OCI-LY1 (cell line): ENCODE data around the gene SLC9A9.

Experiments
- H2AFZ ChIP-seq: fragments of 200-600 bp; sonication (generic), shearing (Covaris generic); 2 replicates; pipeline ENCODE4 v1.6.0; 2014; ENCODE audit warnings: antibody characterized with exemption, mild to moderate bottlenecking, low read length
- H3F3A ChIP-seq: fragments of 200-600 bp; sonication (generic), shearing (Covaris generic); 2 replicates; pipeline ENCODE4 v1.6.0; 2014; ENCODE audit warnings: mild to moderate bottlenecking, antibody characterized with exemption, low read length, moderate library complexity; ENCODE audit not compliant: insufficient read depth
- H3K27ac ChIP-seq: fragments of 200-600 bp; sonication (generic); 2 replicates; pipeline ENCODE4 v1.5.1; 2014; ENCODE audit warnings: low read length, mixed run types, mild to moderate bottlenecking, low read depth; ENCODE audit not compliant: poor library complexity, severe bottlenecking
- H3K27me3 ChIP-seq: fragments of 200-600 bp; sonication (generic); 2 replicates; pipeline ENCODE4 v1.6.0; 2014; ENCODE audit warnings: antibody characterized with exemption, mild to moderate bottlenecking, low read length, moderate library complexity; ENCODE audit not compliant: insufficient read depth
- H3K36me3 ChIP-seq: fragments of 200-600 bp; sonication (generic); 2 replicates; pipeline ENCODE4 v1.6.1; 2014; ENCODE audit warnings: mild to moderate bottlenecking, antibody characterized with exemption, low read length, moderate library complexity, mixed read lengths; ENCODE audit not compliant: insufficient read depth
- H3K4me1 ChIP-seq: fragments of 200-600 bp; sonication (generic); 2 replicates; pipeline ENCODE4 v1.5.1; 2014; ENCODE audit warnings: mild to moderate bottlenecking, low read length, moderate library complexity; ENCODE audit not compliant: insufficient read depth, severe bottlenecking
- H3K4me2 ChIP-seq: fragments of 200-600 bp; sonication (generic), shearing (Covaris generic); 2 replicates; pipeline ENCODE4 v1.6.1; 2014; ENCODE audit warnings: low read length
- H3K4me3 ChIP-seq: fragments of 200-600 bp; sonication (generic); 2 replicates; pipeline ENCODE4 v1.5.1; 2014; ENCODE audit warnings: low read length, low read depth, mild to moderate bottlenecking, mixed read lengths; ENCODE audit not compliant: poor library complexity, severe bottlenecking
- H3K79me2 ChIP-seq: fragments of 200-600 bp; shearing (Covaris generic); 2 replicates; pipeline ENCODE4 v1.6.1; 2016; ENCODE audit warnings: mixed run types, low read length, mixed read lengths; ENCODE audit not compliant: insufficient read depth
- H3K9ac ChIP-seq: fragments of 200-600 bp; sonication (generic), shearing (Covaris generic); 2 replicates; pipeline ENCODE4 v1.6.1; 2014; ENCODE audit warnings: mild to moderate bottlenecking, low read length, mixed read lengths
- H3K9me2 ChIP-seq: fragments of 200-600 bp; sonication (generic), shearing (Covaris generic); 2 replicates; pipeline ENCODE4 v1.6.1; 2014; ENCODE audit warnings: low read depth, mild to moderate bottlenecking, low read length, mixed read lengths
- H3K9me3 ChIP-seq: fragments of 200-600 bp; shearing (Covaris generic); 2 replicates; pipeline ENCODE4 v1.6.1; 2014; ENCODE audit warnings: low read length, mixed read lengths
- H4K20me1 ChIP-seq: fragments of 200-600 bp; sonication (generic), shearing (Covaris generic); 2 replicates; pipeline ENCODE4 v1.6.0; 2016; ENCODE audit warnings: mild to moderate bottlenecking, low read length; ENCODE audit not compliant: insufficient read depth
- EZH2 ChIP-seq: fragments of 200-600 bp; sonication (generic), shearing (Covaris generic); IDR thresholded peaks from 2 replicates; pipeline ENCODE4 v1.8.0; 2017; ENCODE audit warnings: borderline replicate concordance, mixed run types, mild to moderate bottlenecking, antibody characterized with exemption, low read length, moderate library complexity, mixed read lengths
- TF ChIP-seq, protein P1 (sequence below): fragments of 200-600 bp; sonication (generic), shearing (Covaris generic); IDR thresholded peaks from 2 replicates; pipeline ENCODE4 v1.5.1; 2017; ENCODE audit warnings: mild to moderate bottlenecking, antibody characterized with exemption, low read length, moderate library complexity, mixed read lengths

Gene SLC9A9

DNA sequence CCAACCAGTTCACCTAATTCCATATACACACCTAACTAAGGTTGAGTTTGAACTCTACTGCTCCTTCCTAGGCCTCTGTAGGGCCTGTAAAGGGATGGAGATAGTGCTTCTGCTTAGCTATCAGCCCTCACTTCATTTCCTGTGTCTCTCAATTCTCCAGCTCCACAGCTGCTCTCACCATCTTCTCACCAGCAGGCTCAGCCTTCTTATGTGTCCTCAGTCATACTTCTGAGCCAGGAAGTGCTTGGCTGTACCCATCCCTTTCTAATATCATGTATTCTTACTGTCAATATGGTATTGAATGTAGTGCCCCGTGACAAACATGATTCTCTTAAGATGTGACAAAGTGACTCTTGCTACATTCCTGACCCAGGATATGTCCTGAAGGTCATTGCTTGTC lies 116.9 kb downstream of the SLC9A9 start:
- Histone ChIP-seq H2AFZ (no peak overlapping the region), H3K27me3 (no peaks in the 10 kb centered on the region), H3F3A (no peaks in the 10 kb centered on the region), H3K4me2 (no peak overlapping the region), H3K27ac (no peak overlapping the region), H3K9me3 (no peaks in the 10 kb centered on the region), H3K79me2 (no peaks in the 10 kb centered on the region), H3K36me3 (no peaks in the 10 kb centered on the region), H3K9ac (no peak overlapping the region), H3K9me2 (no peaks in the 10 kb centered on the region), H4K20me1 (no peaks in the 10 kb centered on the region), H3K4me1 (no peaks in the 10 kb centered on the region), H3K4me3 (no peak overlapping the region)
- TF ChIP-seq, protein P1, sequence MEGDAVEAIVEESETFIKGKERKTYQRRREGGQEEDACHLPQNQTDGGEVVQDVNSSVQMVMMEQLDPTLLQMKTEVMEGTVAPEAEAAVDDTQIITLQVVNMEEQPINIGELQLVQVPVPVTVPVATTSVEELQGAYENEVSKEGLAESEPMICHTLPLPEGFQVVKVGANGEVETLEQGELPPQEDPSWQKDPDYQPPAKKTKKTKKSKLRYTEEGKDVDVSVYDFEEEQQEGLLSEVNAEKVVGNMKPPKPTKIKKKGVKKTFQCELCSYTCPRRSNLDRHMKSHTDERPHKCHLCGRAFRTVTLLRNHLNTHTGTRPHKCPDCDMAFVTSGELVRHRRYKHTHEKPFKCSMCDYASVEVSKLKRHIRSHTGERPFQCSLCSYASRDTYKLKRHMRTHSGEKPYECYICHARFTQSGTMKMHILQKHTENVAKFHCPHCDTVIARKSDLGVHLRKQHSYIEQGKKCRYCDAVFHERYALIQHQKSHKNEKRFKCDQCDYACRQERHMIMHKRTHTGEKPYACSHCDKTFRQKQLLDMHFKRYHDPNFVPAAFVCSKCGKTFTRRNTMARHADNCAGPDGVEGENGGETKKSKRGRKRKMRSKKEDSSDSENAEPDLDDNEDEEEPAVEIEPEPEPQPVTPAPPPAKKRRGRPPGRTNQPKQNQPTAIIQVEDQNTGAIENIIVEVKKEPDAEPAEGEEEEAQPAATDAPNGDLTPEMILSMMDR, result no peak
- TF ChIP-seq EZH2, result no peak

DNA sequence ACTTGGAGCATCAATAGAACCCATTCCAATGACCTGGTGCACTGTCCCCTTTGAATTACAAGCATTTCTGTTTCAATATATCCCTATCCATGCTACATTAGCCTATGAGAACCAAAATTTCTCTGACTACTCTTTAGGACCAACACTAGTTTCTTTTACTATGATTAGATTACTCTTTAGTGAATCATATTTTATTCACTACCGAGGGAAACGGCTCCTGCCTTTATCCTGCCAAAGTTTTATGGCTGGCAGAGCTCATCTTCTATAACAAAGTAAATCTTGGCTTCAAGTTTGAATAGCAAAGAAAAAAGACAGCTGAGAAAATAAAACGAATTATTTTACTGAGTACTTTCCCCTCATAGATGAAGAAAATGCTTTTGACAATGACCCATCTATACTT lies 120.9 kb downstream of the SLC9A9 start:
- H3F3A ChIP-seq, result no peaks in the 10 kb centered on the region
- H3K4me2 ChIP-seq, result no peak overlapping the region
- no peak overlapping the region for H3K9ac ChIP-seq
- no peak overlapping the region for H3K27ac ChIP-seq
- no peaks in the 10 kb centered on the region for H3K79me2 ChIP-seq
- H2AFZ ChIP-seq, result no peak overlapping the region
- H3K9me3 ChIP-seq, result no peaks in the 10 kb centered on the region
- H3K4me3 ChIP-seq, result no peak overlapping the region
- TF ChIP-seq, protein P1, result no peak
- no peak for TF ChIP-seq EZH2
- H3K36me3 ChIP-seq, result no peaks in the 10 kb centered on the region
- H4K20me1 ChIP-seq, result no peaks in the 10 kb centered on the region
- H3K9me2 ChIP-seq, result no peaks in the 10 kb centered on the region
- H3K4me1 ChIP-seq, result no peaks in the 10 kb centered on the region
- no peaks in the 10 kb centered on the region for H3K27me3 ChIP-seq

DNA sequence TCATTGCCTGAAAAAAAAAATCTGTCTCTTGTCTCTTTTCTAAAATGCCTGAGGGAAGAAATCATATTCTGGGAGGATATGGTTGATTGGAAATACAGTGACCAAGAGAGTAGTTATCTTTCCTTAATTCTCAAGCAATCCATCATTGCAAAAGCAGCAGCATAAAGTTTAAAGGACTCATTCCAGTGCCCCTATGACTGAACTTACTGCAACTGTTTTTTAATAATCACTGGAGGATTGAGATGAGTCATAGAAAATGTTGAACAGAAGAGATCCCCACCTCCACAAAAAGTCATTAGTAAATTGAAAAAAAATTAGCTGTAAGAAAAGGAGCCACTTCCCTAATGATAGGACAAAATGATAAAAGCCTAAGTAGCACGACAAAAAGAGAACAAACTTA lies 121.5 kb downstream of the SLC9A9 start:
- no peak overlapping the region for H3K4me2 ChIP-seq
- H2AFZ ChIP-seq, result no peak overlapping the region
- H4K20me1 ChIP-seq, result no peaks in the 10 kb centered on the region
- no peak overlapping the region for H3K4me3 ChIP-seq
- no peaks in the 10 kb centered on the region for H3K9me3 ChIP-seq
- H3K9ac ChIP-seq, result no peak overlapping the region
- H3K27me3 ChIP-seq, result no peaks in the 10 kb centered on the region
- H3F3A ChIP-seq, result no peaks in the 10 kb centered on the region
- no peak overlapping the region for H3K27ac ChIP-seq
- no peak for TF ChIP-seq EZH2
- TF ChIP-seq, protein P1, result no peak
- no peaks in the 10 kb centered on the region for H3K4me1 ChIP-seq
- no peaks in the 10 kb centered on the region for H3K79me2 ChIP-seq
- H3K36me3 ChIP-seq, result no peaks in the 10 kb centered on the region
- no peaks in the 10 kb centered on the region for H3K9me2 ChIP-seq
